ENCODE data around the gene MASTL.

The MASTL gene

GRCh38 chr10:27192284-27192683 lies 37.1 kb downstream of the MASTL start:
- no peak for ATAC-seq (ENCODE audit: insufficient read depth, low read depth)
- no peak overlapping the region for H3K9ac ChIP-seq (ENCODE audit: low read depth, low read length)
- H3K27ac ChIP-seq (ENCODE audit: low read length) = no peak overlapping the region
- no peaks in the 10 kb centered on the region for H3K4me1 ChIP-seq (ENCODE audit: insufficient read depth, low read length)
- H2AFZ ChIP-seq (ENCODE audit: low read depth, low read length) = no peak overlapping the region
- peaks cover 8% of the 10 kb centered on the region for H3K36me3 ChIP-seq (ENCODE audit: insufficient read depth, low read length)
- H3K79me2 ChIP-seq (ENCODE audit: insufficient read depth, low read length) = no peaks in the 10 kb centered on the region
- H3K27me3 ChIP-seq (ENCODE audit: insufficient read depth, low read length, poor library complexity) = no peaks in the 10 kb centered on the region
- no peak for DNase-seq
- H3K9me3 ChIP-seq (ENCODE audit: insufficient read depth, low read length, severe bottlenecking) = no peaks in the 10 kb centered on the region
- H4K20me1 ChIP-seq (ENCODE audit: insufficient read depth, low read length) = no peaks in the 10 kb centered on the region
- no peak overlapping the region for H3K4me3 ChIP-seq (ENCODE audit: low read depth in 1 of 2, low read length in 2 of 2)
- TF ChIP-seq CTCF (IDR thresholded peaks at IDR 0.05; ENCODE audit: borderline replicate concordance, extremely low read depth, low read length, poor library complexity, severe bottlenecking) (no peak), EZH2 (IDR thresholded peaks at IDR 0.05; ENCODE audit: borderline replicate concordance, low read depth, low read length, severe bottlenecking) (no peak)
- H3K4me2 ChIP-seq (ENCODE audit: insufficient read depth, low read length) = no peak overlapping the region

GRCh38 chr10:27197980-27198620 lies 42.9 kb downstream of the MASTL start:
- Histone ChIP-seq H3K9me3 (ENCODE audit: insufficient read depth, low read length, severe bottlenecking) (no peaks in the 10 kb centered on the region), H3K4me3 (ENCODE audit: low read depth in 1 of 2, low read length in 2 of 2) (no peak overlapping the region), H3K79me2 (ENCODE audit: insufficient read depth, low read length) (no peaks in the 10 kb centered on the region), H3K27me3 (ENCODE audit: insufficient read depth, low read length, poor library complexity) (no peaks in the 10 kb centered on the region), H3K9ac (ENCODE audit: low read depth, low read length) (no peak overlapping the region), H3K4me2 (ENCODE audit: insufficient read depth, low read length) (no peak overlapping the region), H3K36me3 (ENCODE audit: insufficient read depth, low read length) (peaks cover 46% of the 10 kb centered on the region), H2AFZ (ENCODE audit: low read depth, low read length) (no peak overlapping the region), H3K27ac (ENCODE audit: low read length) (no peak overlapping the region), H4K20me1 (ENCODE audit: insufficient read depth, low read length) (no peaks in the 10 kb centered on the region), H3K4me1 (ENCODE audit: insufficient read depth, low read length) (no peaks in the 10 kb centered on the region)
- no peak for TF ChIP-seq CTCF (IDR thresholded peaks at IDR 0.05; ENCODE audit: borderline replicate concordance, extremely low read depth, low read length, poor library complexity, severe bottlenecking)
- TF ChIP-seq EZH2 (IDR thresholded peaks at IDR 0.05; ENCODE audit: borderline replicate concordance, low read depth, low read length, severe bottlenecking) = no peak
- DNase-seq = no peak
- ATAC-seq (ENCODE audit: insufficient read depth, low read depth) = no peak

- Histone ChIP-seq H4K20me1 (ENCODE audit: insufficient read depth, low read length) (no peaks in the 10 kb centered on the region), H3K4me1 (ENCODE audit: insufficient read depth, low read length) (no peaks in the 10 kb centered on the region), H3K27me3 (ENCODE audit: insufficient read depth, low read length, poor library complexity) (no peaks in the 10 kb centered on the region), H2AFZ (ENCODE audit: low read depth, low read length) (no peak overlapping the region), H3K9me3 (ENCODE audit: insufficient read depth, low read length, severe bottlenecking) (no peaks in the 10 kb centered on the region), H3K27ac (ENCODE audit: low read length) (no peak overlapping the region), H3K79me2 (ENCODE audit: insufficient read depth, low read length) (no peaks in the 10 kb centered on the region), H3K36me3 (ENCODE audit: insufficient read depth, low read length) (peaks cover 70% of the 10 kb centered on the region), H3K9ac (ENCODE audit: low read depth, low read length) (no peak overlapping the region), H3K4me2 (ENCODE audit: insufficient read depth, low read length) (no peak overlapping the region), H3K4me3 (ENCODE audit: low read depth in 1 of 2, low read length in 2 of 2) (no peak overlapping the region)
- ATAC-seq (ENCODE audit: insufficient read depth, low read depth) = no peak
- TF ChIP-seq CTCF (IDR thresholded peaks at IDR 0.05; ENCODE audit: borderline replicate concordance, extremely low read depth, low read length, poor library complexity, severe bottlenecking) = no peak
- TF ChIP-seq EZH2 (IDR thresholded peaks at IDR 0.05; ENCODE audit: borderline replicate concordance, low read depth, low read length, severe bottlenecking) = no peak
- no peak for DNase-seq
These were observed 48.7 kb downstream of the MASTL start for GRCh38 chr10:27203806-27204205.
